HG03342 (cell line): ENCODE results near the gene C4A.
"Not testable (repeated sequence)": the region's sequence is repeated elsewhere in the genome, so short reads cannot be mapped to it uniquely, and the experiment has no call there.

Experiments
- ATAC-seq: cut with Tn5 transposase; IDR thresholded peaks from one replicate; pipeline ENCODE4 v1.9.1; 2021; ENCODE audit warnings: mild to moderate bottlenecking, moderate library complexity; ENCODE audit not compliant: unreplicated experiment

C4A gene

GRCh38 chr6:31981744-31982143 lies at the start of gene C4A:
Gene C4A, plus strand, starts transcription at chr6:31982057. Its CDS starts 51 bp downstream, at chr6:31982108.
- ATAC-seq, result not testable (repeated sequence)

- not testable (repeated sequence) for ATAC-seq
These were observed 49.7 kb upstream of the C4A start for GRCh38 chr6:31932137-31932536.

- ATAC-seq, result no peak
These were observed 48.3 kb upstream of the C4A start for GRCh38 chr6:31933537-31933936.

- no peak for ATAC-seq
These were observed 46.8 kb upstream of the C4A start for GRCh38 chr6:31935021-31935420.

GRCh38 chr6:31935823-31936222 lies 46.0 kb upstream of the C4A start:
- no peak for ATAC-seq

GRCh38 chr6:31940256-31940664 lies 41.6 kb upstream of the C4A start:
- ATAC-seq, result no peak

- ATAC-seq, result no peak
These were observed 38.1 kb upstream of the C4A start for GRCh38 chr6:31943742-31944141.

- no peak for ATAC-seq
These were observed 36.7 kb upstream of the C4A start for GRCh38 chr6:31945154-31945506.

- no peak for ATAC-seq
These were observed 36.1 kb upstream of the C4A start, which contains the start of gene CFB for GRCh38 chr6:31945507-31946369. Gene CFB, plus strand, starts transcription at chr6:31946095. Its CDS starts 127 bp downstream, at chr6:31946222.

GRCh38 chr6:31946370-31946885 lies 35.4 kb upstream of the C4A start:
- no peak for ATAC-seq

GRCh38 chr6:31947070-31947675 lies 34.7 kb upstream of the C4A start:
- ATAC-seq, result no peak

GRCh38 chr6:31947864-31948263 lies 34.0 kb upstream of the C4A start:
- no peak for ATAC-seq

- no peak for ATAC-seq
These were observed 33.6 kb upstream of the C4A start for GRCh38 chr6:31948306-31948705.

GRCh38 chr6:31948753-31949413 lies 33.0 kb upstream of the C4A start:
- ATAC-seq, result no peak

GRCh38 chr6:31949926-31950548 lies 31.8 kb upstream of the C4A start:
- ATAC-seq, result no peak

- no peak for ATAC-seq
These were observed 29.6 kb upstream of the C4A start for GRCh38 chr6:31952140-31952805.

GRCh38 chr6:31952890-31953289 lies 29.0 kb upstream of the C4A start:
- no peak for ATAC-seq

GRCh38 chr6:31954511-31954910 lies 27.3 kb upstream of the C4A start:
- no peak for ATAC-seq

- ATAC-seq, result no peak
These were observed 25.1 kb upstream of the C4A start for GRCh38 chr6:31956796-31957195.

GRCh38 chr6:31958412-31958740 lies 23.5 kb upstream of the C4A start:
- ATAC-seq, result peak; percentile 1
